Activated CD4-positive, alpha-beta T cell treated with anti-CD3 and anti-CD28 coated beads for 36 hours (primary cell): Measurements from ENCODE around the gene FLNB. TPM values are rescaled to one million over a fixed set of nuclear protein-coding genes. Genes with fewer than 3 reads are reported as not detected.
A peak's percentile ranks its signal among the peaks of the same experiment; 100 is the strongest.

Source experiments
- ATAC-seq: fragments of 200-7000 bp; cut with Tn5 transposase; one replicate; pipeline ENCODE4 v1.10.0; 2021; ENCODE audit warnings: mild to moderate bottlenecking, moderate library complexity
- CTCF ChIA-PET: fragments of 350-600 bp; sonication (Branson Sonifier 250); formaldehyde crosslinking; loops from one replicate; lab custom pipeline; 2021; ENCODE audit warnings: antibody characterized with exemption; lab: Charles Lee
- POLR2A ChIA-PET: fragments of 350-600 bp; sonication (Branson Sonifier 250); formaldehyde crosslinking; loops from one replicate; lab custom pipeline; 2021; ENCODE audit warnings: antibody characterized with exemption, inconsistent platforms; lab: Charles Lee
- DNase-seq: peaks from one replicate; pipeline ENCODE4 v3.0.0-alpha.2; 2020
- H3K27ac Mint-ChIP-seq: one replicate; pipeline ENCODE4 v1.8.0; 2021; ENCODE audit warnings: mixed read lengths
- H3K27me3 Mint-ChIP-seq: one replicate; pipeline ENCODE4 v1.8.0; 2021; ENCODE audit warnings: mixed read lengths
- H3K36me3 Mint-ChIP-seq: one replicate; pipeline ENCODE4 v1.8.0; 2021; ENCODE audit warnings: low read depth, mixed read lengths
- H3K4me1 Mint-ChIP-seq: one replicate; pipeline ENCODE4 v1.8.0; 2021; ENCODE audit warnings: mixed read lengths
- H3K4me3 Mint-ChIP-seq: one replicate; pipeline ENCODE4 v1.8.0; 2021; ENCODE audit warnings: mild to moderate bottlenecking, moderate library complexity, mixed read lengths
- H3K9me3 Mint-ChIP-seq: one replicate; pipeline ENCODE4 v1.8.0; 2021; ENCODE audit warnings: low read depth, mixed read lengths
- intact Hi-C, 2 experiments: fragments of 100-400 bp; cut with DNase I in 1 of 2; cut with micrococcal nuclease in 1 of 2; formaldehyde crosslinking; loops; one replicate each; pipeline versions ENCODE4 v1.14.2 to v1.15.1; 2022 to 2024; cut with DNase I, micrococcal nuclease
- total RNA-seq, 2 experiments: library from RNA; stranded (reverse); gene quantifications; one replicate each; pipeline ENCODE4 v1.2.3, GENCODE V29; 2021

Gene FLNB
- total RNA-seq, 2 experiments from 2014 or later = 25.4 to 29.1 TPM

DNA sequence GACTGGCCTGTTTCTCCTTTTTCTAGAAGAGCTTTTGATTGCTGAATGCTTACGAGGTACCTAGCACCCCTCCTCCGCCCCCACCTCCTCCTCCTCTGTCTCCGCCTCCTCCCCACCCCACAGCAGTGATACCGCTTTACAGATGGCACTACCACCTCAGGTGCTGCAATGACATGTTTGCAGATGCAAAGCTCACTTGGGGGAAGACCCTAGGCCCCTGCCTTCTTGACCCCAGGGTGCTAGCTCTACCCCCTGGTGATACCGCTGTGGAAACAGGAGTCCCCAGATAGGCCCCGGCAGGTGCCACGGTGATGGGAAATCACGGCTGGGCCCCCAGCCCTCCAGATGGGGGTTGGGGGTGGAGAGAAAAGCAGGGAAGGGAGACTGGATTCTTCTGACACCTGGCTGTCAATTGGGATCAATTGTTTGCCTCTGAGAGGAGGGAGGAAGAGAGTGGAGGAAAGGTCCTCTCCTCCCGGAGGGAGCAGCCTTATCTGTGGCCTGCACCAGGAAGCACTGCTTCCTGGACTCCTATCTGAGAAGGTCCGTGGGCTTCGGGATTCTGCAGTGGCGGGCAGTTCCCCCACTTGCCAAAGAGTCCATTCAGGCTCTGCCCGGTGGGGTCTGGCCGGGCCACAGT is 164.9 kb downstream of the FLNB start:
- ATAC-seq (no peak), DNase-seq (no peak)
- no peak overlapping the region for H3K4me3 Mint-ChIP-seq
- peaks cover 2% of the 10 kb centered on the region for H3K27me3 Mint-ChIP-seq
- intact Hi-C loops = loop anchor here (2.0 to 5.0 kb wide), 3 partner anchors 164 to 211 kb away; partner anchors contain the start of gene FLNB (in 1 of the 2)
- H3K27ac Mint-ChIP-seq = no peak overlapping the region
- ChIA-PET POLR2A (interaction anchor here (1.0 kb wide), 1 partner anchor 189 kb away, joined by 3 read pairs; no protein-coding TSS in a partner anchor), CTCF (interaction anchor here (0.6 to 0.9 kb wide), 2 partner anchors 61 to 129 kb away, joined by 3 to 4 read pairs; no protein-coding TSS in a partner anchor)
- H3K36me3 Mint-ChIP-seq = peaks cover 2% of the 10 kb centered on the region
- no peaks in the 10 kb centered on the region for H3K9me3 Mint-ChIP-seq
- peaks cover 5% of the 10 kb centered on the region for H3K4me1 Mint-ChIP-seq

GRCh38 chr3:58173669-58174398 is 165.6 kb downstream of the FLNB start:
- H3K27ac Mint-ChIP-seq = no peak overlapping the region
- no peaks in the 10 kb centered on the region for H3K9me3 Mint-ChIP-seq
- intact Hi-C loops = loop anchor here (1.0 to 5.0 kb wide), 4 partner anchors 165 to 212 kb away; partner anchors contain the start of gene FLNB (in 2 of the 2)
- peak; percentile 79 for DNase-seq
- peaks cover 11% of the 10 kb centered on the region for H3K4me1 Mint-ChIP-seq
- H3K27me3 Mint-ChIP-seq = peaks cover 4% of the 10 kb centered on the region
- ChIA-PET POLR2A (interaction anchor here (1.0 kb wide), 1 partner anchor 190 kb away, joined by 3 read pairs; no protein-coding TSS in a partner anchor), CTCF (interaction anchor here (0.6 to 1.1 kb wide), 4 partner anchors 8 to 318 kb away, joined by 3 to 4 read pairs (median 3); no protein-coding TSS in a partner anchor)
- peaks cover 1% of the 10 kb centered on the region for H3K36me3 Mint-ChIP-seq
- no peak overlapping the region for H3K4me3 Mint-ChIP-seq
- peak; percentile 52 for ATAC-seq

DNA sequence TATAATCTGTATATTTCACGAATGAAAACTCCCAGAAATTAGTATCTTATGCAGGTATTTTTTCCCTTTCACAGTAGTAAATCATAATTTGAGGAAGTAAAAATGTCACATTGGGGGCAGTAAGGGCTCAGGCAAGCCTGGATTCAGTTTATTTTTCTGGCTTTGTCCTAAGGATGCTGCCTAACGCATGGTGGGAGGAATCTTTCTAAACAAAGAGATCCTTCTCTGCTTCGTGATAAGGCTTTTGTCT is 166.9 kb downstream of the FLNB start:
- POLR2A ChIA-PET = no interaction called here
- CTCF ChIA-PET = interaction anchor here (0.6 to 1.8 kb wide), 3 partner anchors 11 to 163 kb away, joined by 3 to 7 read pairs (median 4); no protein-coding TSS in a partner anchor

DNA sequence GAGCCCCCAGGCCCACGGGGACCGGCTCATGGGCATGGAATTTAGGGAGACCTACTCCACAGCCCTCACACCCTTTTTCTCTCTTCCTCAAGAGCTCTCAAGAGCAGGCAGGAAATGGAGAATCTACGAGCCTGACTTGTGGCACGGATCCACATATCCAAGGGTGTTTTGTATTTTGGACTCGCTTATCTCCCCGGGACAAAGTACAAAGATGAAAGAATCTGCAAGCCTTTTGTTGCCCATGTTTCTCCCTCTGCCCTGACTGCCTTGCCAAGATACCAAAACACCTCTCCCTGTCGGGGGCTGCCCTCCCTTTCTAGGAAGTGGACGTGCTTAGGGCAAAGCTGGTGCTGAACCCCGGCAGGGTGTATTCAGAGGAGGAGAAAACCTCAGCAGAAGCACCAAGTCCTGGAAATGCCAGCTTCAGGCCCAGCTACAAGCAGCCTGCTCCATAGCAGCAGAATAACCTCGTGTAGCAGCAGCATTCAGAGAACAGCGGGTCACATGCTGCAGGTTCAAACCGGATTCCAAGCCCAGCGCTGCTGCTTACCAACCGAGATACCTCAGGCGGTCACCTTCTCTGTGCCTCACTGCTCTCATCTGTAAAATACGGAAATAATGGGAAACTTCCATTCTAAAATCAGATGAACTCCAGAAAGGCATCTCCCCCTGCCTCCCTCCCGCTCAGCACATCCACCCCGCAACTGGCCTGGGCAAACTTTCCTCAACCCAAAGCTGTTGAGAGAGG is 167.4 kb downstream of the FLNB start:
- no peak for ATAC-seq
- H3K27me3 Mint-ChIP-seq = peaks cover 4% of the 10 kb centered on the region
- H3K9me3 Mint-ChIP-seq = no peaks in the 10 kb centered on the region
- no peak overlapping the region for H3K4me3 Mint-ChIP-seq
- no peak overlapping the region for H3K27ac Mint-ChIP-seq
- intact Hi-C loops = loop anchor here (2.0 to 5.0 kb wide), 5 partner anchors 42 to 452 kb away; partner anchors contain the start of genes HTD2 (in 1 of the 2), PDHB (in 1 of the 2) and RPP14 (in 1 of the 2)
- ChIA-PET CTCF (interaction anchor here (0.6 to 1.8 kb wide), 5 partner anchors 9 to 170 kb away, joined by 3 to 7 read pairs (median 4); no protein-coding TSS in a partner anchor), POLR2A (interaction anchor here (0.5 kb wide), 1 partner anchor 443 kb away, joined by 3 read pairs; no protein-coding TSS in a partner anchor)
- DNase-seq = no peak
- H3K4me1 Mint-ChIP-seq = peaks cover 13% of the 10 kb centered on the region
- H3K36me3 Mint-ChIP-seq = no peaks in the 10 kb centered on the region

More for the DNA sequence above, 166.9 kb downstream of the FLNB start:
- peaks cover 4% of the 10 kb centered on the region for H3K27me3 Mint-ChIP-seq
- DNase-seq (no peak), ATAC-seq (no peak)
- H3K36me3 Mint-ChIP-seq = no peaks in the 10 kb centered on the region
- peaks cover 13% of the 10 kb centered on the region for H3K4me1 Mint-ChIP-seq
- H3K4me3 Mint-ChIP-seq = no peak overlapping the region
- no peaks in the 10 kb centered on the region for H3K9me3 Mint-ChIP-seq
- intact Hi-C loops = loop anchor here (5.0 kb wide), 4 partner anchors 42 to 452 kb away; partner anchors contain the start of genes HTD2 (in 1 of the 2), PDHB (in 1 of the 2) and RPP14 (in 1 of the 2)
- no peak overlapping the region for H3K27ac Mint-ChIP-seq

GRCh38 chr3:58176185-58176530 is 167.9 kb downstream of the FLNB start:
- ATAC-seq (no peak), DNase-seq (no peak)
- H3K27me3 Mint-ChIP-seq = peaks cover 4% of the 10 kb centered on the region
- H3K4me3 Mint-ChIP-seq = no peak overlapping the region
- CTCF ChIA-PET = interaction anchor here (0.7 to 1.8 kb wide), 3 partner anchors 9 to 171 kb away, joined by 3 to 7 read pairs (median 4); no protein-coding TSS in a partner anchor
- intact Hi-C loops = loop anchor here (2.0 to 5.0 kb wide), 5 partner anchors 41 to 451 kb away; partner anchors contain the start of genes HTD2 (in 1 of the 2), PDHB (in 1 of the 2) and RPP14 (in 1 of the 2)
- no peaks in the 10 kb centered on the region for H3K36me3 Mint-ChIP-seq
- H3K9me3 Mint-ChIP-seq = no peaks in the 10 kb centered on the region
- peaks cover 13% of the 10 kb centered on the region for H3K4me1 Mint-ChIP-seq
- no peak overlapping the region for H3K27ac Mint-ChIP-seq
- POLR2A ChIA-PET = interaction anchor here (0.5 kb wide), 1 partner anchor 444 kb away, joined by 3 read pairs; no protein-coding TSS in a partner anchor

- no peak for DNase-seq
- H3K27me3 Mint-ChIP-seq = peaks cover 4% of the 10 kb centered on the region
- H3K4me1 Mint-ChIP-seq = peaks cover 13% of the 10 kb centered on the region
- no peak overlapping the region for H3K4me3 Mint-ChIP-seq
- intact Hi-C loops = loop anchor here (1.0 to 5.0 kb wide), 8 partner anchors 40 to 450 kb away; partner anchors contain the start of genes ABHD6 (in 1 of the 2), HTD2 (in 1 of the 2), PDHB (in 1 of the 2) and RPP14 (in 1 of the 2)
- no peaks in the 10 kb centered on the region for H3K9me3 Mint-ChIP-seq
- ChIA-PET CTCF (interaction anchor here (0.5 to 3.6 kb wide), 40 partner anchors 9 to 305 kb away, joined by 3 to 37 read pairs (median 4); partner anchors contain the start of genes ABHD6, FLNB, HTD2 and RPP14), POLR2A (interaction anchor here (0.6 kb wide), 1 partner anchor 1061 kb away, joined by 3 read pairs; no protein-coding TSS in a partner anchor)
- no peak overlapping the region for H3K27ac Mint-ChIP-seq
- no peaks in the 10 kb centered on the region for H3K36me3 Mint-ChIP-seq
- no peak for ATAC-seq
Observed at GRCh38 chr3:58176827-58177489, 168.7 kb downstream of the FLNB start.

DNA sequence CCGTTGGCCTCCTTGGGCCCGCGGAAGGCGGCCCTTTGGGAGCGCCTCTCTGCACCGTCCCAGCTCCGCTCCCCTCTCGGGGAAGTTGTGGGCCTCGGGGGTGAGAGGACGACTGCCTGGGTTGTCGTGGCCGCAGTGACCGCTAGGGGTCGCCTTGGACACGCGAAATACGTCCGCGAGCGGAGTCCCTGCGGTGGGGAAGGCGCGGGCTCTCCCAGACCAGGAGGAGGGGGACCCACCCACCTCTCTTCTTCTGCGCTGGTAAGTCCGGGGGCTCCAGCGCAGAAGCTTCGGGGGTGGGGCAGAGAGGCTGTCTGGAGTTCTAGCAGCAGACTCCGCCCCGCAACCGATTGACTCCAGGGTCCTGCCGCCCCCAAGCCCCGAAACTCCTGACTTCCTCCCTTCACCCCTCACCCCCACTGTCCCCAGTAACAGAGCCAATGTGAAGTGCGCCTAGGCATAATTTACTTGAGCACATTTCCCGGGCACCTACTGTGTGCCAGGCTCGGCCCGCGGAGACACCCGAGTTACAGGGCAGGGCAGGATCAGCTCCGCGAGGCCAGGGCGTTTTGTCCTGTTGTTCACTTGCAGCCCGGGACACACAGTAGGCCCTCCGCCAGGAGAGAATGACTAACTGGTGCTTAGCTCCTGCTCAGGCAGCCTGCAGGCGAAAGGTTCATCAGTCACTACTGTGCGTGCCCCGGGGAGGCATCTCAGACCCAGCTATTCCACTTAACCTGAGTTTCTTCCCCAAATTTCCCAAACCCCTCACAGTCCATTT is 169.7 kb downstream of the FLNB start:
- peak overlapping the region; percentile 31 for H3K27ac Mint-ChIP-seq
- peak overlapping the region; percentile 61 for H3K4me3 Mint-ChIP-seq
- intact Hi-C loops = loop anchor here (1.0 to 5.0 kb wide), 8 partner anchors 39 to 449 kb away; partner anchors contain the start of genes ABHD6 (in 1 of the 2), HTD2 (in 1 of the 2), PDHB (in 1 of the 2) and RPP14 (in 1 of the 2)
- ATAC-seq (peak; percentile 86), DNase-seq (peak; percentile 95)
- no peaks in the 10 kb centered on the region for H3K36me3 Mint-ChIP-seq
- peaks cover 13% of the 10 kb centered on the region for H3K4me1 Mint-ChIP-seq
- peaks cover 4% of the 10 kb centered on the region for H3K27me3 Mint-ChIP-seq
- ChIA-PET POLR2A (interaction anchor here (0.6 kb wide), 1 partner anchor 1062 kb away, joined by 3 read pairs; no protein-coding TSS in a partner anchor), CTCF (interaction anchor here (0.5 to 3.6 kb wide), 48 partner anchors 8 to 452 kb away, joined by 3 to 37 read pairs (median 4); partner anchors contain the start of genes ABHD6, FLNB, HTD2 and RPP14)
- no peaks in the 10 kb centered on the region for H3K9me3 Mint-ChIP-seq

DNA sequence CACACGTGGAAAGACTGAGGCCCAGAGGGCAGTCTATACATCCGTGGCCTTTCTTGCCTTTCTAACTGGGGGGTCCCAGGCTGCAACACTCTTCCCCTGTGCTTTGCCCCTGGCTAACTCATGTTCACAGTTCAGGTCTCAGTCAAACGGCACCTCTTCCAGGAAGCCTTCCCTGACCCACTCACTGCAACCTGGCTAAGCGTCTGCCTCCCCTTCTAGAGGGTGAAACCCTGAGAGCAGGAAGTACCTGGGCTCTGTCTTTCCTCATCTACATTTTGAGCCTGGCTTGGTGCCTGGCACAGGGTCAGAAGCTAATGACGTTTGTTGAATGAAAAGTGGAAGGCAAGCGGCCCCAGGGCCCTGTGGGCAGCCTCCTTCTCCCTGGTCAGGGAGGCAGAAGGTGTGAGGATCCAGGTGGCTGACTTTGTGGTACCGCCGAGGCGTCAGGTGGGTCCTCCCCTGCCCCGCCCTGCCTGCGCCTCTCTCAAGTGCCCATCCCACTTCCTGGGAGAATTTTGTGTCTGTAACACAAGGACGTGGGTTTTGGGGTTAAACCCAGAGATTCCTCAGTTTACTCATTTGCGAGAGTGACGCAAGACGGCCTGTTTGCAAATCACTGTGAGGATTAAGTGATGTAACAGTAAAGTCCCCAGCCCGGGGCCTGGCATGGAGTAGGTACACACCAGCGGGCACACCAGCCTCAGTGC is 170.5 kb downstream of the FLNB start:
- intact Hi-C loops = loop anchor here (5.0 kb wide), 4 partner anchors 39 to 449 kb away; partner anchors contain the start of genes HTD2 (in 1 of the 2), PDHB (in 1 of the 2) and RPP14 (in 1 of the 2)
- H3K36me3 Mint-ChIP-seq = no peaks in the 10 kb centered on the region
- DNase-seq = peak; percentile 43

More for the DNA sequence above, 170.5 kb downstream of the FLNB start:
- Mint-ChIP-seq H3K27ac (no peak overlapping the region), H3K4me1 (peaks cover 13% of the 10 kb centered on the region), H3K4me3 (peak overlapping the region; percentile 61), H3K9me3 (no peaks in the 10 kb centered on the region), H3K27me3 (peaks cover 4% of the 10 kb centered on the region)
- POLR2A ChIA-PET = no interaction called here
- CTCF ChIA-PET = interaction anchor here (0.6 to 3.6 kb wide), 25 partner anchors 7 to 216 kb away, joined by 3 to 37 read pairs (median 4); partner anchors contain the start of genes ABHD6, FLNB, HTD2 and RPP14
- peak; percentile 14 for ATAC-seq
